ENCODE results near the gene ENHO.
"Not testable (repeated sequence)": the region's sequence is repeated elsewhere in the genome, so short reads cannot be mapped to it uniquely, and the experiment has no call there.

ENHO gene

DNA sequence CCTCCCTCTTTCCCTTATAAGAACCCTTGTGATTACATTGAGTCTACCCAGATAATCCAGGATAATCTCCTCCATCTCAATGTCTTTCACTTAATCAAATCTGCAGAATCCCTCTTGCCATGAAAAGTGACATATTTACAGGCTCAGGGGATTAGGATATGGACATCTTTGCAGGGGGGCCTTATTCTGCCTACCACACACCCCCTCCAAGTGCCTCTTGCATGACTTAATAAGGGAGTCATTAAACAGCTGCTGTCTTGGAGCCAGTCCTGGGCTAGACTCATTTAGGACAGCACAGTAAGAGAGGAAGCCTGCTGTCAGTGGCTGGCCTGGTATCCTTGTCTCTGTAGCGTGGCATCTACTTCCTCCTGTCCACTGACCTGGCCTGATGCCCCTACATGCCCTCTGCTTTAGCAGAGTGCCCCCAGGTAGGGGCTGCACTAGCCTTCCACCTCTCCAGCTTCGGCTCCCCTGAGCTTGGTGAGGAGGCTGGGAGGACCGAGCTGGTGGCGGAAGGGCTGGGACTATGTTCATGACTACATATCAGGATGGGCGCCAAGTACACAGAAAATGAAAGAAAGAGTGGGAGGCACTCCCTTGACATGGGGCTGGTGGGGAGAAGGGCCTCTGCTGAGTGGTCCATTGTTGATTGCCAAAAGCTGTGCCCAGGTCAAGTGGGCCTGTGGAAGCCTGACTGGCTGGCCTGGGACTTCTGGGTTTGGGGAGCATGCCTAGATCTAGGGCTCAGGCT is 17.2 kb downstream of the ENHO start:
- DNase-seq: no peak

- DNase-seq: no peak
These were observed 19.4 kb downstream of the ENHO start for GRCh38 chr9:34503406-34503805.

DNA sequence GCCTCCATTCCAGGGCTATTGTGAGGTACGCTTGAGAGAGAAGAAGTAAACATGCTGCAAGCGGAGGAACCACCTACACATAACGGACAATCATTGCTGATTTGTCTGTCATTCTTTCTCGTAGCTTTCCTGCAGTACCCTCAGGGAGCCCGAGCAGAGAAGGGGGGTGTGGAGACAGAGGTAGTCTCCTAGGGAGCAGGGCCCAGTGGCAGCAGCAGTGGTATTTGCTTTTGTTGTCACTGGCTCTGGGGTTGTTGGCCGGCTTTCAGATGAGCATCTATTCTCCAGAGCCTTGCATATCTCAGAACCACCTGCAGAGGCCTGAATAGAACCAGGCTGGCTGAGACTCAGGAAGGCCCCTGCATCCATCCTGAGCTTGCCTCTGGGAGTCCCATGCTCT is 19.9 kb downstream of the ENHO start:
- DNase-seq: peak in 1 of 2 donors; percentile 26

- DNase-seq: no peak
These were observed 20.3 kb downstream of the ENHO start for GRCh38 chr9:34502471-34502870.

DNA sequence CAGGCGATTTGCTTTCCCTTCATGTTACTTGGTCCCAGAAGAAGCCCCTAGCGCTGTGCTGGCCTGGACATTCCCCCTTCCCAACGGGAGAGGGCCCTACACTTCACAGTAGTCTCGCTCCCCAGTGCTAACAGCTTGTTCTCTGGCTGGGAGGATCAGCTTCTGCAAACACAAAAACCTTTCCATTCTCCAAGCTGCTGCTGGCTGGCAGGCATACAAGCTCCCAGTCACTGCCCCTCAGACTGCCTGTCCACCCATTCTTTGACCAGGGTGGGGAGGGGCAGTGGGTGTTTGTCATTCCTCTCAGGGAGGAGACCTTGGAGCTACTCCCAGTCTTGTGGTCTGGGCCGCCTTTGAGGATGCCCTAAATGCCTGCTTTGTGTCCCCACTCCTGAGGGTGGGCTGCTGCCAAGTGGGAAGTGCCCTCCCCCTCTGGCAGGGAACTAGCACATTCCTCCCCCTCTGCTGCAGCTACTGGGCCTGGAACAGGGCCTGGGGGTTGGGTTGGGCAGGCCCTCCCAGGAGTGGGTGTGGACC is 20.8 kb downstream of the ENHO start:
- DNase-seq: peak; percentile 98 to 99

- no peak for DNase-seq
These were observed 21.4 kb downstream of the ENHO start for GRCh38 chr9:34501372-34501771.

- peak in 1 of 2 donors; percentile 49 for DNase-seq
These were observed 22.0 kb downstream of the ENHO start for GRCh38 chr9:34500623-34501267.

GRCh38 chr9:34499076-34499475 is 23.7 kb downstream of the ENHO start:
- DNase-seq: no peak

DNA sequence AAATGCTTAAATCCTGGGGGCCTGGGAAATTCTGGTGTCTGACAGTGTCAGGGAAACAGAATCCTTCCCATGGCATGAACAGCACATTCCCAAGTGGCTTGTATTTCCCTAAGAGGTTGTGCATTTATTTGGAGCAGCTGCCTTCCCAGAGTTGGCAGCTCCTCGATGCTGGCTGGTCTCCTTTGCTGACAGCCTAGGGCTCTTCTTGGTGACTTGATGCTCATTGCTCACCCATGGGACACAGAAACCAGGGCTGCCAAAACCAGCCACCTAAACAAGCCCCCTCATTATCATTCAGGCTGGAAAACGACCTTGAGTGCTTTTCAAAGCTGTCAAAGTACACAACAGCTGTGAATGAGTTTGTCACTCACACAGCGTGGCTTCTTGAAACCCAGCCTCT is 24.2 kb downstream of the ENHO start:
- DNase-seq: no peak

GRCh38 chr9:34496149-34496712 is 26.6 kb downstream of the ENHO start:
- DNase-seq: no peak

GRCh38 chr9:34493972-34494535 is 28.7 kb downstream of the ENHO start:
- no peak for DNase-seq

DNA sequence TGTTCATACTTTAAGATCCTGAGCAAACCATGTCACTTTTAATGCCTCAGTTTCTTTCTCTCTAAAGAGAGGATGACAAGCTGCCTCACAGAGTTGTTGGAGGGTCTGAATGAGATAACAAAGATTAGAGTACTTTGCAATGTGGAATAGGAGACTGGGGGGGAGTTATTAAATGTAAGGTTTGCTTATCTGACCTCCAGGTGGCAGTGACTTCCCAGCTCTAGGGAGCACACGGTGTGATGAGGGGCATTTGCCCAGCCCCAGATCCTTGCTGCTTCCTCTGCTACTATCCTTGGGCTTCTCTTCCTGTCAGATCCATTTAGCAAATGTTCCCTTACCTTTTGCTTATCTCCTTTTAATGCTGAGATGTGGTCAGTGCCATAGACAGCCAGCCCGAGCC is 30.7 kb downstream of the ENHO start:
- DNase-seq: no peak

DNA sequence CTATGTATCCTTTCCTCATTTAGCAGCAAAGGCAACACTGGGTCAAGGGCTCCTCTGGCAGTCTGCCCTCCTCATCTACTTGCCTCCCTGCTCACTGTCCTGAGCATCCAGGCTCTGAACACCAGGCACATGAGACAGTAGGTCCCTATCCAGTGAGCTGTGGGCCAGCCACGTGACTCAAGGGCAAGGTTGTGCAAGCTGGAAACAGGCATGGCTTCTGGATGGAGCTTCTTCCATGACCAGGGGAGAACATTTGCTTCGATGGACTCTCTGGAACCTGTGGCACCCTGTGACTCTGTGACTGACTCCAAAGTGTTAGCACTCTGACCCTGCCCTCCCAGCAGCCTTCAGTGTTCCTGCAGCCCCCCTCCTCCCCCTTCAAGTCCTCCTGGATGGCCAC is 31.2 kb downstream of the ENHO start:
- no peak for DNase-seq

- no peak for DNase-seq
These were observed 32.0 kb downstream of the ENHO start for GRCh38 chr9:34490760-34491159.

GRCh38 chr9:34490360-34490759 is 32.4 kb downstream of the ENHO start:
- no peak for DNase-seq

- DNase-seq: no peak
These were observed 36.2 kb downstream of the ENHO start for GRCh38 chr9:34486572-34486971.

DNA sequence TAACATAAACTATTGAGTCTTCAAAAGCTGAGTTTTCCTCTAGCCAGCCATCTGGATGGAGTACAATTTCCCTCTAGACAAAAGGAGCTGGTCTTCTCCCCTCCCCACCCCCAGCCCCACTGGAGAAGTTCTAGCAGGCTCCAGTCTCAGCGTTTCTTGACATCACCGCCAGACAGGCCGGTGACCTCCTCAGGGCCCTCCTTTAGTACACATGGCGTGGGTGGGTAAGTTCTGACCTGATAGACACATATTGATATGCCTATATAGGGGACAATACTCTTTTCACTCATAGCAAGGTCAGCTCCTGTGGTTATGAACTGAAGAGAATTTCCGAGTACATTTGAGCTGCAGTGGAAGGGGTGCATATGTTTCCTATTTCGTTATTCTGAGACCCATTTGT is 37.0 kb downstream of the ENHO start:
- no peak for DNase-seq

DNA sequence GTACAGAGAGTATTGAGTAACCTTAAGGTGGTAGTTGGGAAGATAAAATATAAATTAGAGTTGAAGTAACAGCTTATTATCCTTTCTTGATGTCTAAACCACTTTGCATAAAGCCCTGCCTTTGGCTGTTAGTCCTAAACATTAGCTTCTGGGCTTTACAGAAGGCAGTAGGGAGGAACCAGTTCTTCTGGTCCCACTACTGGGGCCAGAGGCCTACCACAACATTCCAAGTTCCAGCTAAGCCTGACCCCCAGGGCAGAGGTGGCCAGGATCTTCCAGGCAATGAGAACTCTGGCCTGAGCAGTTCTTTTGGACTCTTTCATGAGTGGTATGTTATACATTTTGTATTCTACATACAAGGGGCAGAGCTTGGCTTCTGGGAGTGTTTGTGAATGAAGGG is 38.1 kb downstream of the ENHO start:
- no peak for DNase-seq

- not testable (repeated sequence) for DNase-seq
These were observed 40.0 kb downstream of the ENHO start for GRCh38 chr9:34482746-34483145.

GRCh38 chr9:34481620-34482019 is 41.2 kb downstream of the ENHO start:
- not testable (repeated sequence) for DNase-seq

DNA sequence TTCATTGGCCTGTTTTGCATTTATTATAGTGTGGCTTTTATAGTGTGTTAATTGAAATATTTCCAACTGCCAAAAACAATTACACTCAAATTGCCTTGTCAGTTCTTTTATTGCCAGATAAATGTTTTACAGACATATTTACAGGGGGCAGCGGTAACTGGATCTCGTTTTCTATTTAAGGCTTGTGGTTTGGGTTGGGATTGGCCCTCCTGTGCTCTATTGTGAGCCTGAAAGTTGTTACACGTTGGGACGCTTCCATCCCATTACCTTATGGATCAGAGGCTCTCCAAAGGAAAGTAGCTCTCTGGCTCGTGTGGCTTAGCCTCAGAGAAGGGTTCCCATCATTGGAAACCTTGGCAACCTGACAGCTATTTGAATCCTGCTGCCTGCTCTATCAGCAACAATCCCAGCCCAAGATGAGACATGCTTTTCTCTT is 43.3 kb downstream of the ENHO start:
- no peak for DNase-seq

DNA sequence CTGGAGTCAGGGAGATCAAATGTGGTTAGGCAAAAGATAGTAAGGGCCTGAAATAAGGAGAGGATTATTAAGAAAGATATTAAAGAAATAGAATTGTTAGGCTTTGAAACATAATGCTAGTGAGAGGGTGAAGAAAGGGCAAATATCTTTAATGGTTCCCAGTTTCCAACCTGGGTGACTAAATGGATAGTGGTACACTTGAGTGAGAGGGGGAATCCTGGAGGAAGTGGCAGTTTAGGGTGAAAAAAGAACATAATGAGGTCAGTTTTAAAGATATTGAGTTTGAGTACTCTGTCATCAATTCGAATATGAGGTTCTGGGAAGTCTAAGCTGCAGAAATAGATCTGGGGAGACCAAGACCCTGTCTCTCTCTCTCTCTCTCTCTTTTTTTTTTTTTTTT is 45.2 kb downstream of the ENHO start:
- no peak for DNase-seq

- no peak for DNase-seq
These were observed 47.7 kb downstream of the ENHO start for GRCh38 chr9:34475097-34475496.

Measured in hippocampal formation (tissue), 2 donors.